Vagina (tissue), 2 donors: ENCODE results near the gene FBXL14. TPM values are rescaled to one million over a fixed set of nuclear protein-coding genes. Genes with fewer than 3 reads are reported as not detected.
A peak's percentile ranks its signal among the peaks of the same experiment; 100 is the strongest.

Source experiments
- DNase-seq, 2 donors: peaks; one replicate each; pipeline ENCODE4 v3.0.0-alpha.2; 2017; ENCODE audit errors: extremely low spot score in 2 of 2
- H3K27ac ChIP-seq: fragments of 200-600 bp; sonication (generic); one replicate; pipeline ENCODE4 v1.5.1; 2019
- H3K27me3 ChIP-seq: fragments of 200-600 bp; sonication (generic); one replicate; pipeline ENCODE4 v1.5.1; 2019
- H3K36me3 ChIP-seq, 2 donors: fragments of 200-600 bp; sonication (generic); one replicate each; pipeline ENCODE4 v1.5.1; 2017 to 2019
- H3K4me1 ChIP-seq: fragments of 200-600 bp; sonication (generic); one replicate; pipeline ENCODE4 v1.5.1; 2019
- H3K4me3 ChIP-seq, 2 donors: fragments of 200-600 bp; sonication (generic); 1 replicate in 1 of 2; 2 replicates in 1 of 2; pipeline ENCODE4 v1.5.1; 2016 to 2019
- H3K9me3 ChIP-seq: fragments of 200-600 bp; sonication (generic); one replicate; pipeline ENCODE4 v1.5.1; 2019
- CTCF ChIP-seq, 3 experiments: fragments of 450-650 bp in 2 of 3; fragments of 200-600 bp in 1 of 3; sonication (generic) in 1 of 3; IDR thresholded peaks; one replicate each; pipeline ENCODE4 v1.5.1; 2017 to 2019; ENCODE audit warnings: antibody characterized with exemption in 3 of 3, mild to moderate bottlenecking in 2 of 3, moderate library complexity in 2 of 3
- POLR2A ChIP-seq, 2 donors: fragments of 450-650 bp; IDR thresholded peaks; one replicate each; pipeline ENCODE4 v1.6.1; 2017; ENCODE audit warnings: antibody characterized with exemption in 2 of 2, mild to moderate bottlenecking in 2 of 2, moderate library complexity in 2 of 2
- POLR2AphosphoS5 ChIP-seq, 2 donors: sonication (generic); formaldehyde crosslinking; IDR thresholded peaks; one replicate each; pipeline ENCODE4 v1.9.0; 2017; ENCODE audit warnings: antibody characterized with exemption in 2 of 2, mild to moderate bottlenecking in 2 of 2, low read depth in 1 of 2; ENCODE audit not compliant: insufficient read depth in 1 of 2
- intact Hi-C: fragments of 100-400 bp; cut with DNase I; formaldehyde crosslinking; loops from one replicate; pipeline ENCODE4 v1.15.1; 2023
- total RNA-seq: library from RNA; depleted of rRNA; stranded (reverse); fragments of >200 nt; gene quantifications from one replicate; pipeline ENCODE4 v1.2.3, GENCODE V29; 2016

FBXL14 gene
- total RNA-seq, 1 donor from 2014 or later, result 15.2 TPM

DNA sequence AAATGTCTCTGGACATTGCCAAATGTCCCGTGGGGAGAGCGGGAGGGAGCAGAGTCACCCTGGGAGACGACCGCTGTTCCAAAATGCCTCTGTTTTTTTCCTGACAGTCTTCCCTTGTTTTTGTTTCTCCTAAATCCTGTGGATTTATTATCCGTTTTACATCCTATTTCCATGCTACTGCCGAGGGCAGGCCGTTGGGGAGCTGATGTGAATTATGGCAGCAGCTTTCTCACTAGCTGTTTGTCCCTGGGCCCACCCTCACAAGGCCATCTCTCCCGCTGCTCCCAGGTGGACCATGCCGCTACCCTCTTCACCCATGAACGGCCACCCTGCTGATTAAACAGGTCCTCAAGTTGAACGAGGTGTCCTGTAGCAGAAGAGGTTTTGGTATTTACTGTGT, 55.2 kb downstream of the FBXL14 start:
- Histone ChIP-seq H3K27ac (no peak overlapping the region), H3K9me3 (no peaks in the 10 kb centered on the region), H3K4me1 (no peaks in the 10 kb centered on the region), H3K36me3 (no peaks in the 10 kb centered on the region), H3K27me3 (no peaks in the 10 kb centered on the region), H3K4me3 (no peak overlapping the region)
- no peak for DNase-seq
- intact Hi-C loops, result no loop called here
- TF ChIP-seq POLR2AphosphoS5 (IDR thresholded peaks at IDR 0.05; ENCODE audit: insufficient read depth in 1 of 2, low read depth in 1 of 2) (no peak), POLR2A (IDR thresholded peaks at IDR 0.05) (no peak), CTCF (IDR thresholded peaks at IDR 0.05) (no peak)

DNA sequence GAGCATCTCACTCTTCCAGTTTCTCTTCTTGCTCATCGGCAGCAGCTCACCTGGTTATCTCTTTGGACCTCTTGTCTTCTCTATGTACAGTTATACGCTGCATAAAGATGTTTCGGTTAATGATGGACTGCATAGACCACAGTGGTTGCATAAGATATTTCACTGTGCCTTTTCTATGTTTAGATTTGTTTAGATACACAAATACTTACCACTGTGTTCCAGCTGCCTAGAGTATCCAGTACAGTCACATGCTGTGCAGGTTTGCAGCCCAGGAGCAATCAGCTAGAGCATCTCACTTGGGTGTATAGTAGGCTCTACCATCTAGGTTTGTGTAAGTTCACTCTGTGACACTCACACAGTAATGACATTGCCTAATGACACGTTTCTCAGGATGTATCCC, 57.6 kb downstream of the FBXL14 start:
- H3K27me3 ChIP-seq, result no peaks in the 10 kb centered on the region
- no peak for DNase-seq
- no peak overlapping the region for H3K27ac ChIP-seq
- H3K4me1 ChIP-seq, result peaks cover 2% of the 10 kb centered on the region
- no peak for TF ChIP-seq POLR2AphosphoS5 (IDR thresholded peaks at IDR 0.05; ENCODE audit: insufficient read depth in 1 of 2, low read depth in 1 of 2)
- TF ChIP-seq CTCF (IDR thresholded peaks at IDR 0.05), result no peak
- TF ChIP-seq POLR2A (IDR thresholded peaks at IDR 0.05), result no peak
- no peak overlapping the region for H3K4me3 ChIP-seq
- H3K9me3 ChIP-seq, result no peaks in the 10 kb centered on the region
- H3K36me3 ChIP-seq, result no peaks in the 10 kb centered on the region
- intact Hi-C loops, result no loop called here

DNA sequence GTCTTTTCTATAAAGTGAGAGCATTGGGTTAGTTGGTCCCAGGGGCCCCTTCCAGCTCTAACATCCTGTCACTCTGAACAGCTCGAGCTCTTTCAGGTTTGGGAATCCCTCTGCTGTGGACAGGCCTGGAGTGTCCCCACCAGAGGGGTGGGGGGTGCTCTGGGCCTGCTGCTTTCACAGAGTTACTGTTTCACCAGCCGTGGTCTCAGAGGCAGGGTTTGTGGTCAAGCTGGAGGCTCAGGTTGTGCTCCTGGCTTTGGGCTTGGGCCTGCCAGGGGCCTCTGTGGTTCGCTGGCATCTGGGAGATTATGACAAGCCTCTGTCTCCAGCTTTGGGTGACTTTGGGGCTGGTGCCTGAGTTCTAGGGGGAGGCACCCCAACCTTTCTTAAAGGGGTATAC, 59.6 kb downstream of the FBXL14 start:
- H3K27me3 ChIP-seq, result no peaks in the 10 kb centered on the region
- intact Hi-C loops, result no loop called here
- H3K4me1 ChIP-seq, result peaks cover 10% of the 10 kb centered on the region
- no peaks in the 10 kb centered on the region for H3K36me3 ChIP-seq
- no peak for DNase-seq
- H3K9me3 ChIP-seq, result no peaks in the 10 kb centered on the region
- no peak overlapping the region for H3K27ac ChIP-seq
- TF ChIP-seq CTCF (IDR thresholded peaks at IDR 0.05) (no peak), POLR2A (IDR thresholded peaks at IDR 0.05) (no peak), POLR2AphosphoS5 (IDR thresholded peaks at IDR 0.05; ENCODE audit: insufficient read depth in 1 of 2, low read depth in 1 of 2) (no peak)
- no peak overlapping the region for H3K4me3 ChIP-seq

DNA sequence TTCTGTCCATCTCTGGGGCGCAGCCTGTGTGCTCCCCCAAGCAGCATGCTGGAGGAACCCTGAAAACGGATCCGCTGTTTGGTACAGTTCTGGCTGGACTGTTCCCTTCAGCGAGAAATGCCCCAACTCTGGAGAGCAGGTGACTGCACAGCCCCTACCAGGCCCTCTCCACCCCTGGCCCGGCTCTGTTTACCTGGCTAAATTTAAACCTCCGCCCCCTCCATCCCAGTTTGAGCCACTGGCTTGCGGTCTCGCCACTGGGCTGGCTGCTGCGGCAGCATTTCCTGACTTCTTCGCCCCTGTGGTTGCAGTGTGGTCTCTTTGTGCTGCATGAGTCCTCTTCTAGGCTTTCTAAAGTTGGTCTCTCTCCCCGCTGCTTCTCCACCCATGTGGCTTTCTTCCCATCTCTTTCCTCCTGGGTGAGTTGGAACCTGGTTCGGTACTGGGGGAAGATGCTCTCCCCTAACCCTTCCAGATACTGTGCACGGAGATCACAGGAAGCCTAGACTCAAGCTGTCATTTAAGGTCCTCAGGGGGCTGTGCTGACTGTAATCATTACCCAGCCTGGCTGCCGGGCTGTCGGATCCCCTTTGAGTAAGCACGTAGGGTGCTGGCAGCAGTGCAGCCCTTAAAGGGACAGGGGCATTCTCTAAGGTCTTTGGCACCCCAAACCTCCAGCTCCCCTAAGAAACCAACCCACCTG, 60.6 kb downstream of the FBXL14 start:
- Histone ChIP-seq H3K4me1 (peaks cover 10% of the 10 kb centered on the region), H3K27ac (no peak overlapping the region), H3K4me3 (no peak overlapping the region), H3K27me3 (no peaks in the 10 kb centered on the region), H3K36me3 (no peaks in the 10 kb centered on the region), H3K9me3 (no peaks in the 10 kb centered on the region)
- intact Hi-C loops, result no loop called here
- peak in 1 of 2 donors; percentile 58 for DNase-seq
- TF ChIP-seq CTCF (IDR thresholded peaks at IDR 0.05), result no peak
- no peak for TF ChIP-seq POLR2A (IDR thresholded peaks at IDR 0.05)
- no peak for TF ChIP-seq POLR2AphosphoS5 (IDR thresholded peaks at IDR 0.05; ENCODE audit: insufficient read depth in 1 of 2, low read depth in 1 of 2)

- H3K9me3 ChIP-seq, result no peaks in the 10 kb centered on the region
- H3K36me3 ChIP-seq, result no peaks in the 10 kb centered on the region
- no peak overlapping the region for H3K27ac ChIP-seq
- peaks cover 10% of the 10 kb centered on the region for H3K4me1 ChIP-seq
- TF ChIP-seq CTCF (IDR thresholded peaks at IDR 0.05), result no peak
- H3K4me3 ChIP-seq, result no peak overlapping the region
- DNase-seq, result no peak
- intact Hi-C loops, result no loop called here
- no peaks in the 10 kb centered on the region for H3K27me3 ChIP-seq
Observed at GRCh38 chr12:1533205-1533601, 61.2 kb downstream of the FBXL14 start.
